CD4-positive, alpha-beta T cell treated with Interleukin-12 subunit alpha and Interleukin-12 subunit beta, for 1 hour (primary cell): ENCODE data around the gene ZEB2.

Experiments used
- DNase-seq: peaks from one replicate; pipeline ENCODE4 v3.0.0-alpha.2; 2020

ZEB2 gene

DNA sequence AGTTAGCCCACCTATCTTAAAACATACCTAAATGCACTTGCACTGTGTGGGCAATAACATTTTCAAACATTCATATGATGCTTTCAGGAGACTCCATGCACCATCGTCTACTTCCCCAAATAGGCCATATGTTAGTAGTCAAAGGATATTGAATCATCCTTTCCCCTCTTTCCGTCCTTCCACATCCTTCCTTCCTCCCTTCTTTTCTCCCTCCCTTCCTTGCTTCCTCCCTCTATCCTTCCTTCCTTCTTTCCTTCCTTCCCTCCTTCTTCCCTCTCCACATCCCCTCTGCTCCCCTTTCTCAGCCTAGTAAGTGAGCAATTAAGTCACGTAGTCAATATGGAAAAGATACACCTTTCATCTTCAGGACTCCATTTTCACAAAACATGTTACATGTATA lies 73.8 kb downstream of the ZEB2 start:
- no peak for DNase-seq

DNA sequence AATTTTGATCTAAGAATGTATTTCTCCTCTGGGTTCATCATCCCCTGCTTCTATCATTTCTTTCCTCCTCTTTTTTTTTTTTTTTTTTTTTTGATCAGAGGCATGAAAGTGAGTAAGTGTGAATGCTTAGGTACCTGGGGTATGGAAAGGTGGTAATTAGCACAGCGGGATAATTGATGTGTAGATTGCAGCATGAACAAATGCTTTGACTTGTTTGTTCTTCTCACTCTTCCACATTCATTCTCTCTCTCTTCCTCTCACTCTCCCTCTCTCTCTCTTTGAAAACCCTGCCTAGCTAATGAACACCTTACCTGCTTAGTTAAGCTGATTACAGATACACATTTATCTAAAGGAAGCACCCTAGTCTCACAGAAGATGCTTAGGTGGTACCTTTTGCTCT lies 74.7 kb downstream of the ZEB2 start:
- no peak for DNase-seq

DNA sequence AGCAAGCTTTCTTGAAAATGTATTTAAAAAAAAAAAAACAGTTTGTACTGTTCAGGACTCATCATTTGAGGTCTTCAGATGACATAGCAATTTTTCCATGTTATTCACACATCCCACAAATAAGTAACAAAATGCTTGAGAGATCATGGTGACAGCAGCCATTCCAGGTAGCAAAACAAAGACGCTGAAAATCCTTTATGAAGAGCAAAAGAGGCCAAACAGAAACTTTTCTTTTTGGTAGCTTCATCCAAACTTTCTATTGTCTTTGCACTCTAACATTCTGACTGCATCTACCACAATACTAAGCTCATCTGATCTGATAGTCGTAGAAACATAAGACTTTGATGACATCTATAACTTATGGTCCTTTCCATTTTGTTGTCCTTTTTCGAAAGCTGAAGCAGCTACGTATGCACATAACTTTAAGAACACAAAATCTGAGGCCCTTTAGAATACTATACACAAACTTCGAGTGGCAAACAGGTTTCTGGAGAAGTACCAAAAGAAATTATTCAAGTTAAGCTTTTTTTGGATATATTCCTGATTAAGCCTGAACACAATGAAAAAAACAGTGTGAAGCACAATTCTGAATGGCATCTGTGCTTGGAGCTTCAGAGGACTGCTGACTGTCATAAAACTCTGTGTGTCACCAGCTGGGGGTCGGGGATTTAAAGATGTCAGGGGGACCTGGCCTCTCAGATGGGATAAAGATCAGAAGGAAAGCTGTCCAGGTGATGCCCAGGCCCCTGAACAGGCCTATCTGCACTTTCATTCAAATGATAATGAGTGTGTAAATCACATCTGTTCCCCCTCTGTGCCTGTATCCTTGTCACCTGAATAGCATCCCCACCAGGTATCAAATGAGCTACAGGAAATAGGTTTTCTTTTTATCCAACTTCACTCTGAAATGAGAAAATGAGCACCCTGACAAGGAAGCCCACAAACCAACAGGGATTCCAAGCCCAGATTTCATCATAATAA lies 75.8 kb downstream of the ZEB2 start:
- DNase-seq: no peak

GRCh38 chr2:144441711-144442141 lies 78.2 kb downstream of the ZEB2 start:
- DNase-seq: no peak

- no peak for DNase-seq
These were observed 79.9 kb downstream of the ZEB2 start for GRCh38 chr2:144439993-144440392.

- no peak for DNase-seq
These were observed 80.9 kb downstream of the ZEB2 start for GRCh38 chr2:144438801-144439631.

GRCh38 chr2:144437636-144438035 lies 82.3 kb downstream of the ZEB2 start:
- no peak for DNase-seq

GRCh38 chr2:144434425-144435222 lies 85.3 kb downstream of the ZEB2 start:
- DNase-seq: no peak

DNA sequence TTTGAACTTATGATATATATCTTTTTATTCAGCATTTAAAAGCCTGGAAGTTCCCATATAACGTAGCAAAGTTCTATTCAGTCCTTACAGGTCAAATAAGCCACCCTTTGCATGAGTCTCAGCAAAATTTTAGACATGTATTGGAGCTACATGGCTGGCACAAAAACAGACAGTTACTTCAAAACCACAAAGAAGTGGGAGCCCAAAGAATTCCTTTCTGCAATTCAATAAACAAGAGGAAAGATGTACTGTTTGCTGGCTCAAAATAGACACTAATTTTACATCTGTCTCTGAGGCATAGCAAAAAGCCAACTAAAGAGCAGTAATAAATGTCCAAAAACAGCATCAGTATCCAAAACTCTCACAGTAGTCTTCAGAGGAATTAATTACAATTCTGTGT lies 87.0 kb downstream of the ZEB2 start:
- DNase-seq: no peak

DNA sequence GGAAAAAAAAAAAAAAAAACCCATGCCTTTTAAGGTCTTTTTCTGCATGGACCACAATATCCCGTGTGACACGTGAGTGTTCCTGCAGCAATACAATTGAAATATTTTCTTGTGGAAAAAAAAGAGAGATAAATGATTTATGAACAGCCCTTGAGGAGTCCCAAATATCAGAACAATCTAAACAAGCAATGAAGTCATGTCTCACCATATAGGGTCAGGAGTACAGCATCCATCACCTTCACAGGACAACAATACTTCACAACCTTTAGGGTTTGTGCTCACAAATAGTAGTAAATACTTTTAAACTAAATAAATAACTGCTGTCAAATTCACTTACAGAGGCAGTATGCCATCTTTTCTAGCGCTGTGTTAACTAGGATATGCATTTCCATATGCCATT lies 87.9 kb downstream of the ZEB2 start:
- no peak for DNase-seq

- DNase-seq: peak; percentile 39
These were observed 88.5 kb downstream of the ZEB2 start for GRCh38 chr2:144431392-144431783.

DNA sequence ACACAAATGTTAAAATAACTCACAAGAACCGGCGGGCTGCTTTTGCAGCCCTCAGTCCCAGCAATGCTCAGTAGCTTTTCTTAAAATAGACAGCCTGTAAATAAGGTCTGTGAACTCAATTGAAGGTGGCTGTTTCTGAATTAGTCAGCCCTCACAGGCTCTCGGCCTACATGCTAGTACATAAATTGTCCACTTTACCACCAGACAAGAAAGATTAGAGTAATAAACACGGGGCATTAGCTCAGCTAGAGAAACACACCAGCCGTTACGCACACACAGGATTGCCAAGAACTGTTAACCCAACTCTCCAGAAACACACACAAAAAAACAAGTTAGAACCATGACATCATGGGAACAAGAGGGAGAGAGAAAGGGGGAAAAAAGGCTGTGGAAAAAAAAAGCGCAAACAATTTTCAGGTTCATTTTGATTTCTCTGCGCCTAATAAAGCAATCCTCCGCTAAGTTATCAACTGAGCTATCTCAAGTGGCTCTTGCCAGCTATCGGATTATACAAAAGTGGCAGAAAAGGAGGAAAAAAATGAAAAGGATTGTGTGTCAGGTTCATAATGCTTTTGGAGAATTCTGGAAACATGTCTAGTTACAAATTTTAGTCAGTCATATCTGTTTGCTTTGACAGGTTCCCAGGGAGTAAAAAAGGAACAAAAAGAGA lies 89.1 kb downstream of the ZEB2 start:
- DNase-seq: peak; percentile 30

DNA sequence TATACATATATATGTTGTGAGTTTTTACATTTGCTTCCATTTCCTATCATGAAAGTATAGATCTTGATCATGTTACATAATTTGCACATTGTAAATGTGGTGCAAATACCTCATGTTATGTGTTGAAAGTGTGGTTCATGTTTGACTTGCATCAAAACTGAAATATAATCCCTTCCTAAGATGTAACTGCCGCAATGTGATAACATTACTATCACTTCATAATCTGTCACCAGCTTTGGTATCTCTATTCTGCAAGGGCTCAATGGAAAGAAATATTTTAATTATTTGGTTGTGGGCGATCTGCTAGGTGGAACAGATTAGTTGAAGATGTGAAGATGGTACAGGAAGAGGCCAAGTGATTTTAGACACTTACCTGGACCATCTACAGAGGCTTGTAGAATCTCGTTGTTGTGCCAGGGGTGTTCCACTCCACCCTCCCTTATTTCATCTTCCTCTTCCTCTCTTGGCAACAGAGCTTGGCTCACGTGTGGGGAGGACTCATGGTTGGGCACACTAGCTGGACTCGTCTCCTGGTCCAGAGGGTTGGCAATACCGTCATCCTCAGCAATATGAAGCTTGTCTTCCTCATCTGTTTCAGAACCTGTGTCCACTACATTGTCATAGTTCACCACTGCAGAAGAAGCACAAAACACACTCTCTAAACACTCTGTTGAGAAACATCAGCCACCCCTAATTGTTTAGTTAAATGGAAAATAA lies 90.4 kb downstream of the ZEB2 start:
- no peak for DNase-seq

GRCh38 chr2:144426981-144427479 lies 92.9 kb downstream of the ZEB2 start:
- no peak for DNase-seq

- no peak for DNase-seq
These were observed 93.6 kb downstream of the ZEB2 start for GRCh38 chr2:144426355-144426754.

- DNase-seq: no peak
These were observed 95.2 kb downstream of the ZEB2 start for GRCh38 chr2:144424559-144425240.

GRCh38 chr2:144421606-144422510 lies 98.1 kb downstream of the ZEB2 start:
- DNase-seq: no peak

DNA sequence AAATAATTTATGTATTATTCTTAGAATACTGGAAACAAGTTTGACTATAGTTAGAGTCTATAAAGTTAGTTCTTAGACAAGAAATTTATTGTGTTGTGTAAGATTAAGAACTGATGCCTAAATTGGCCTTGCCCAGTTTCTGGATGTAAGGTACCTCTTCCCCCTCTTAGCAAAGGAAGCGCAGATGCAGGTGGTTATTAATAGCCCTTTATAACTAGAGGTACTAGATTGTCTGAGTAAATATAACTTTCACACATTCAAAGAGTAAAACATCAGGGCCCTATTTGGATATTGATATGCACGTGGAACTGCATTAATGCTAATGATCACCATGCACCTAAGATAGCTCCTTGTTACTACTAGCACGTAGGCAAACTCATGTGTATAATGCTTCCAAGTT lies 100.7 kb downstream of the ZEB2 start:
- no peak for DNase-seq

DNA sequence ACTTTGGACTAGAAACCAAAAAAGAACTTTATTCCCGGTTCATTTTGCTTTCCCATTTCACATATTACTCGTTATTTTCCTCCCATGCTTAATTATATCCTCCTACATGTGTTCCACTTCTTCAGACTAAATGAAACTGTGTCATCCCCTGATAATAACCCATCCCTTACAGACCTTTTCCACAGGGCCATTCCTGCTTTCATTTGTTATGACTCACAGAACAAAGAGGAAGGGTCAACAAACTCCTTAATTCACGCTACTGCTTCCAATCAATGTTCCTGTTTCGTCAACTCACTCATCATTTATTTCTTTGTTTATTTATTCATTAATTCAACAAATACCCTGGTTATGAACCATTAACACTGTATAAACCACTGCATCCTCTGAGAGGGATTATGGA lies 104.5 kb downstream of the ZEB2 start:
- no peak for DNase-seq

DNA sequence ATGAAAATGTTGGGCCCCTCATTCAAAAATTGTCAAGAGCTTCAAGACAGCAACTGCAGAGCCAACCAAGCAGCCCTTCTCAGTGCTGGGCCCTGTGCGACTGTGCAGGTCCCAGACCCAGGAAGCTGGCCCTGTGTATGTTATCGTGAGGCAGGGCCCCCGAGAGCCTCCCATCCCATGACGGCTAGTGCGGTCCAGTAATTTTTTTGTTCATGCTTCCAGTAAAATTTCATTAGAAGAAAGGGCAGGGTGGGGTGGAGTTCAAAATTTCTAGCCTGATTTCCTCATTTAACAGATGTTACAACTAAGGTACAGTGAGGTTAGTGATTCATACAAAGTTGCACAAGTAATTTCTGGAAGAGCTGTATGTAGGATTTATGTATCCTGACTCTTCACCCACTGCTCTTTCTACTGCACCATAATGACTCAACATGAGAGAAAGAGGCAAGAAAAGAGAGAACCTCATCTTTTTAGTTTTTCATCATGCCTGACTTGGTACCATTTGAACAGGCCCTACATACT lies 105.5 kb downstream of the ZEB2 start:
- no peak for DNase-seq
